ENCODE data around the gene PLCH2.

Gene PLCH2

DNA sequence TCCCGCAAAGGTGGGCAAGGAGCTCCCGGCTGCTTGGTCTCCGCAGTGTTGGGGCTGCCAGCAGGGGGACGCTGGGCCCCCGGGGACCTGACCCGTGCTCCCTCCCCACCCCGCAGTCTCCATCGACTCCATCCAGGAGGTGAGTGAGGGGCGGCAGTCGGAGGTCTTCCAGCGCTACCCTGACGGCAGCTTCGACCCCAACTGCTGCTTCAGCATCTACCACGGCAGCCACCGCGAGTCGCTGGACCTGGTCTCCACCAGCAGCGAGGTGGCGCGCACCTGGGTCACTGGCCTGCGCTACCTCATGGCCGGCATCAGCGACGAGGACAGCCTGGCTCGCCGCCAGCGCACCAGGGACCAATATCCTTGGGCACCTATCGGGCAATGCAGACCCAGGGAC lies 3.5 kb downstream of the PLCH2 start:
- no peak for DNase-seq (ENCODE audit: low spot score)

DNA sequence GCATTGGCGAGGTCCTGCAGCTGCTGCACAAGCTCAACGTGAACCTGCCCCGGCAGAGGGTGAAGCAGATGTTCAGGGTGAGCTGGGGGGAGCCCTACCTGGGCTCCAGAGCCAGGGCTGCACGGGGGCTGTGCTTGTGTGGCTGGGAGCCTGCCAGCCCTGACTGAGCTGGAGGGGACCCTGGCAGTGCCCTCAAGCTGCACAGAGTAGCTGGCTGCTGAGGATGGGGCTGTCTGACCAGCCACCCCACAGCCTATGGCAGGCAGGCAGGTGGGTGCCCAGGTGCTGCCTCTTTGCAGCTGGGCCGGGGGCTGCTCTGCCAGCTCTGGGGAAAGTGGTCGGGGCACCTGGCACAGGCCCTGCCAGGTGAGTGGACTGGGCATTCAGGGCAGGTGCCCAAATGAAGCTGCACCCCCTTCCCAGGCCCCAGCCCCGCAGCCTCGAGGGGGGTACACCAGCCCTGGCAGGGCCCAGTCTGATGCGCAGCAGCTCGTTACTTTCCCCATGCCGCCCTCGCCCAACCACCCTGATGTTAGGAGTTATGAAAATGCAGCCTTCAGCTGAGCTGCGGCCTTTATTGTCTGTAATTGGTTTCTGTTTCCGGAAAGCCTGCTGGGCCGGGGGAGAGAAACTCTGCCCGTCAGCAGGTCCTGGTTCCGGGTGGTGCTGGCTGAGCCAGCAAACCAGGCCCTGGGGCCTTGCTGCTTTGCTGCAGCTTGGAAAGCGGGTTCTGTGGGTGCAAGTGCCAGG lies 4.3 kb downstream of the PLCH2 start:
- DNase-seq (ENCODE audit: low spot score): no peak

DNA sequence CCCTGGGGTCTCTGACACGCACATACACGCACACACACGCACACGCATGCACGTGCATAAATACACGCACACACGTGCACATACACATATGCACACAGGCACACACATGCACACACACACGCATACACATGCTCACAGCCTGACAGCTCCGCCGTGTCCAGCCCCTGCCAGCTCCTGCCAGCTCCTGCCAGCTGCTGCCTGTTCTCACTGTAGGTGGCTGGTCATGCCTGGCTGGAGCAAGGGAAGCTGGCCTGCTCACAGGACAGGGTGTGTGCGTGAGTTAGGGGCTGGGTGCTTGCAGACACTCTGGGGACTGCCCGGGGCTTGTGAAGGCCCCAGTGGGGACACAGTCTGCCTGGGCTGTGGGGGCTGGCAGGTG lies 4.9 kb downstream of the PLCH2 start:
- no peak for DNase-seq (ENCODE audit: low spot score)

DNA sequence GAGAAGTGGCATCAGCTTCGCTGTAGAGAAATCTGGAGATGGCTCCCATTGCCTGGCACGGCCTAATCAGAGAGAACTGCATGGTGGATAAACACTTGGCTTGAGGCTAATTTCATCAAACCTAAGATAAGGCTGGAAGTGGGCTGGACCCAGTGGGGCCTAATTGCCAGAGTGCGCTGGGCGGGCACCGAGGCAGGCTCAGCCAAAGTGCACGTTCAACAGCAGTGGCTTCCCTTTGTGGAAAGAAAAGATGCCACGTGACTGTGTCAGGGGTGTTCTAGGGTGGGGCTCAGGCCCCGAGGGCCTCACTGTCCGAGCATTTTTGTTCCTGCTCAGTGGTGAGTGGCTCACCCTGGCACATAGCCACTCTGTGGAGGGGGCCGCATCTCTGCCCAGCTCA lies 5.8 kb downstream of the PLCH2 start:
- no peak for DNase-seq (ENCODE audit: low spot score)

DNA sequence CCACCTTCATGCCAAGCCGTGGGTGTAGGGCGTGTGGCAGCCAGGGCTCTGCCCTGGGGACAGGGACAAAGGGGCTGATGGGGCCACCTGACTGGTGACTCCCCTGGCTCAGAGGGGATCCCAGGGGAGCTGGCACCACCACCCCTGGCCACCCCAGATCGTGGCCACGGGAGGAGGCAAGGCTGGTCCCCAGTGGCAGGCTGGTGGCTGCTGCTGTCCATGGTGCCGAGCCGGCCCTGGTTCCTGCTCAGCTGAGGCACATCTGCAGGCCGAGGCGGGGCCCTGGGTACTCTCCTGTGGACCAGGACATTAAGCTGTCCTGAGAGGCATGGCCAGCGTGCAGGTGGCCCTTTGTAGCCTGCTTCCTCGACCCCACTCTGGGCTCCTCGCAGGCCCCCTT lies 6.5 kb downstream of the PLCH2 start:
- no peak for DNase-seq (ENCODE audit: low spot score)

DNA sequence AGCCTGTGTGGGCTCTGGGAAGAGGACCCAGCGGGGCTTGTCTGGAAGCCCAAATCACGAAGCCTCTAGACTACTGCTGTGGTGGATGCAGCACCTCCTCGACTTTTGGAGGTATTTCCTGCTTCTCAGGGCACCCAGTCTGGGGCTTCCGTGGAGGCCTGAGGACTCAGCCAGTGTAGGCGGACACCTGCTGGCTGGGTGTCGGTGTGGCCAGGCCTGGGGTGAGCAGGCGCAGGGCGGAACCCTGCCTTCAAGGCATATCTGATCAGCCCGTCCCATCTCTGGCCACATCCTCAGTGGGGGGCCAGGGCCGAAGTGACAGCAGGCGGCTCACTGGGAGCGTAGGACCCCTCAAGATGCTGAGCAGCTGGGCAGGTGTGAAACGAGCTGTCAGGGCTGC lies 6.9 kb downstream of the PLCH2 start:
- no peak for DNase-seq (ENCODE audit: low spot score)

DNA sequence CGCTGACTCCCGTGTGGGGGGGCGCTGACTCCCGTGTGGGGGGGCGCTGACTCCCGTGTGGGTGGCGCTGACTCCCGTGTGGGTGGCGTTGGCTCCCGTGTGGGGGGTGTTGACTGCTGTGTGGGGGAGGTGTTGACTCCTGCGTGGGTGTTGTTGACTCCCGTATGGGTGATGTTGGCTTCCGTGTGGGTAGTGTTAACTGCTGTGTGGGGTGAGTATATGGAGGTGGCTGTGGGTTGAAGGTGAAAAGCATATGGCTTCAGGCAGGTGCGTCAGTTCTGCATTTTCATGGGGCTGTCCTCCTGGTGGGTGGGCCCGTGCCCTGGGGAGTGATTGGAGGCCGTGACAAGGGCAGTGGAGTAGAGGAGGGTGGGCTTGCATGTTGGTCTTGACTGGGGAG lies 7.9 kb downstream of the PLCH2 start:
- no peak for DNase-seq (ENCODE audit: low spot score)

DNA sequence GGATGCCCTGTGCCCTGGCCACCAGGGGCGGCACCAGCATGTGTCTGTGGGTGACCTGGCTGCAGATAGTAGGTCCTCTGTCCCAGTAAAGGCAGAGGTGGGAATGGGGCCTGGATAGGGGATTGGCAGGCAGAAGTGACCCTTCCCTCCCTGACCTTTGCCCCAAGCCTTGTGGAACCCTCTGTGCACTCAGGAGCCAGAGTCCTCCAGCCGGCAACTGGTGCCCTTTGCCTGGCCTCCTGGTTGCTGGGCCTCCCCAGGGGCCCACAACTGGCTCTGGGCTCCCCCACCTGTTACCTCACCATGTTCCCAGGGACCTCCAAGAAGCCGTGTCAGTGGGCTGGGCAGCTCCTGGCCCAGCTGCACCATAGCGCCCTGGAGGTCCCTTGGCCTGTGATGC lies 10.0 kb downstream of the PLCH2 start:
- DNase-seq (ENCODE audit: low spot score): no peak

DNA sequence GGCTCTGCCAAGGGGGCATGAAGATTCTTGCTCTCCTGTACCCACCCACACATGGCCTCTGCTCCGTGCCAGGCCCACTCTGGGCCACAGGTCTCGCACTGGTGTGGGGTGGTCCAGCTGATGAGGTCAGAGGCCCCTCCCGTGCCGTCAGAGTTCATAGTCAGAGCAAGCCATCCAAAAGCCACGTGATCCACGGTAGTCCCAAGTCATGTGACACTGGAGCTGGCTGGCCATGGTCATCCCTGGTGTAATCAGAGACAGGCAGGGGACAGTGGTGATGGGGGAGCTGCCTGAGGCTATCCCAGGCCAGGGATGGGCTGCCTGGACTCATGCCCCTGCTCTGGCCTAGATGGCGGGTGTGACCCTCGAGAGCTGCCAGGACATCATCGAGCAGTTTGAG lies 10.5 kb downstream of the PLCH2 start:
- DNase-seq (ENCODE audit: low spot score): no peak

DNA sequence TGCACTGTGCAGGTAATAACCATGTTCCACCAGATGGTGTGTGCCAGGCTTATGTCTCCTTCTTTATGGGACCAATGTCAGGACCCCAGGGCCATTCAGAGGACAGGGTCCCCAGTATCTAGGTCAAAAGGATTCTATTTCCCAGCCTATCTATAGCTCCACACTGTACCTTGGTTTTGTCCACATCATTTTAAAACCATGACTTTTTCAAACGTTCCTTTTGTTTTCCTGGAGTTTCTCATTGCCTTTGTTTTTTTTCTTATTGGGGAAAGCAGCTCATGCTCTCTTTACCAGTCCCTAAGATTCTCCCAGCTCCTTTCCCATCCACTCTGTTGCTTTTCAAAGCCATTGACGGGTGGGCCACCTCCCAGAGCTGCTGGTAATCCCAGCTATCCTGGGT lies 12.6 kb downstream of the PLCH2 start:
- DNase-seq (ENCODE audit: low spot score): no peak

DNA sequence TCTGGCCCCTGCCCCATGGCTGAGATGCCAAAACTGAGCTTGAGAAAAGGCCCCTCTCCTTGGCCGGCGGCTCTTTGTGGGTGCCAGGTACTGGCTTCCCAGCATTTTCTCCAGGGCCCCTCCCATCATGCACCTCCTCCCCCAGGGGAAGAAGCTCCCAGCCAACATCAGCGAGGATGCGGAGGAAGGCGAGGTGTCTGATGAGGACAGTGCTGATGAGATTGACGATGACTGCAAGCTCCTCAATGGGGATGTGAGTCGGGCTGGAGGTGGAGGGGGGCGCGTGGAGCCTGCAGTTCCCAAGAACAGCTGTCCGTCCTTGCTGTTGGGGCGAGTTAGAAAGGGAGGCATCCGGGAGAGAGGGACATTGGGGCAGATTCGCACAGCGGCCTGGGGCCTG lies 13.5 kb downstream of the PLCH2 start:
- DNase-seq (ENCODE audit: low spot score): no peak

DNA sequence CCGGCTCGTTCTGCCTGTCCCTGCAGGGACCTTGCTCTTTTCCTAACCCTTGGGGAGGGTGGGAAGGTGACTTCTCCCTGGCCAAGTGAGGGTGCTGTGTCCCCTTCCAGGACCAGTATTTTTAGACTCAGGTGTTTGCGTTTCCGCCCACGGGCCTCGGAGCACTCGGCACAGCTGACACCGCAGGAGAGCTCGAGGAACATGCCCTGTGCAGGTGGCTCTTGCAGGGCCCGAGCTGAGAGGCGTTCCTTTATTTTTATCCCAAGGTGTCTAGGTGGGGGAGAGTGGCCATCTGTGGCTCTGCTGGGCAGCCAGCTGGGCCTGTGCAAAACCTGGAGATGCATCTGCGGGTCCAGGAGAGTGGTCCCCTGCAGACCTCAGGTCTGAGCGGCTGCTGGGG lies 16.0 kb downstream of the PLCH2 start:
- DNase-seq (ENCODE audit: low spot score): no peak

DNA sequence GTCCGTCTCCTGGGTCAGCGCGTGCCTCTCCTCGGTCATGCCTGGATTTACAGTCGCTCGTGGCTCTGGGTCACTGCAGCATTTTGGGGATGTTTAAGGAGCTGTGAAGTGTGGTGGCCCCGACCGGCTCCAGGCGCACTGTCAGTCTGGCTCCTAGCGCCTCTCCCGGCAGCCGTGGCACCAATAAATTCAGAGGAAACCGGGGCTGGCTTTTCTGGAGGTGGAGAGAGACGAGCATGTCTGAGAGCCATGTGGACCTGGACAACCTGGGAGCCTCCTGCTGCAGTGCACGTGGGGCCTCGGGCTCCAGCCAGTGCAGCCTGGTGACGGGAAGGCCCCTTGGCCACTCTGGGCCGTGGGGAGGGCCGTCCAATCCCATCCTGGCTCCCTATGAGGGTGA lies 17.1 kb downstream of the PLCH2 start:
- no peak for DNase-seq (ENCODE audit: low spot score)

DNA sequence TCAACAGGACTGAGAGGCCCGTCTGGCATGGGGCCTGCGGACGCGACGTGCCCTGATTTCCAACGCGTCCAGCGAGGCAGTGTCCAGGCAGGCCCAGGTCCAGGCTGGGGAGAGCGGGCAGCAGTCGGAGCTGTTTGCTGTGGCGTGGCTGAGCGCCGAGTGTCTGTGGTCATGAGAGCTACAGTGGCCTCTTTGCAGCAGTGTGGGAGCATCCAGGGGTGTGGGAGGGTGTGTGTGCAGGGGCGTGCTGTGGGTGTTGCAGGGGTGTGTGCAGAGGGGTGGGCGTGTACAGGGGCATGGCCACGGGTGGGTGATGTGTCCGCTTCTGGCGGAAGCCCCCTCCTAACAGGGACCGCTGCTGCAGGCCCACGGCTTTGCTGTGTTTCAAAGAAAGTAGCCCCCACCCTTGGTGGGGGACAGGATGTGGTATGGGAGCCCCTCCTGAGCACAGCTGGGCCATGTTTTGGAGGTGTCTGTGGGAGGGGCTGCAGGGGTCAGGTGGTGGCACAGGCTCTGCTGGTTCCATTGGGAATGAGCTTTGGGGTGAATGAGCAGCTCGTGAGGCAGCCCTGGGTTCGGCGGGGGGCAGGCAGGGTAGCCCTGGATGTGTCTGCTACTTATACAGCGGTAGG lies 17.7 kb downstream of the PLCH2 start:
- DNase-seq (ENCODE audit: low spot score): no peak

DNA sequence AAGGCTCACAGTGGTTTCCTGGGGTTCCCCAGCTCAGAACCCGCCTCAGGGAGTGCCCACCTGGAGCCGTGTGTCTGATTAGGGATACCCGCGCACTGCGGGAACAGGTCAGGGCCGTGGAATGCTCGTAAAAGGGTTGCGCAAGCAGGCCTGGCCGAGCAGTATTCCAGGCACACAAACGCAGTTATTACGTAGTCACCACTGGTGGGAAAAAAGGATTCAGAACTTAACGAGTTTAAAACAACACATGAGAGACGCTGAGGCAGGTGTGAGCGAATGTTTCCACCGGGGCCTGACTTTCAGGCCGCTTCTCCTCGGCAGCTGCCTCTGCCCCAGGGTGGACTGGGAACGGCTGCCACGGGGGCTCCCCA lies 18.2 kb downstream of the PLCH2 start:
- DNase-seq (ENCODE audit: low spot score): no peak

DNA sequence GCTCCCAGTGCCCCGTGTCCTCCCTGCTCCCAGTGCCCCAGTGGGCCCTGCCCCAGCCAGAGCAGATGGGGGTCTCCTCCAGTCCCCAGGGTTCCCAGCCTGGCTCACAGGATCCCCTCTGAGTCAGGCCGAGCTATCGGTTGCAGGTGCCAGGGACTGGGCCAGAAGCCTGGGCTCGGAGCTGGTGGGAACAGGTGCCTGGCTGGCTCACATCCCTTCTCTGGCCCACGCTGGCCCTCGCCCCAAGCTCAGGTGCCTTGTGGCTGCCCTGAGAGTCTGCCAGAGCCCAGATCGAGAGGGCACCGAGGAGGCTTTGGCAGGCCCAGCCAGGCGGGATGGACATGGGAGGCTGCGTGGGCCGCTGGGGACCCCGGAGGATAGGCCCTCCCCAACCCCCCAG lies 18.9 kb downstream of the PLCH2 start:
- DNase-seq (ENCODE audit: low spot score): no peak

DNA sequence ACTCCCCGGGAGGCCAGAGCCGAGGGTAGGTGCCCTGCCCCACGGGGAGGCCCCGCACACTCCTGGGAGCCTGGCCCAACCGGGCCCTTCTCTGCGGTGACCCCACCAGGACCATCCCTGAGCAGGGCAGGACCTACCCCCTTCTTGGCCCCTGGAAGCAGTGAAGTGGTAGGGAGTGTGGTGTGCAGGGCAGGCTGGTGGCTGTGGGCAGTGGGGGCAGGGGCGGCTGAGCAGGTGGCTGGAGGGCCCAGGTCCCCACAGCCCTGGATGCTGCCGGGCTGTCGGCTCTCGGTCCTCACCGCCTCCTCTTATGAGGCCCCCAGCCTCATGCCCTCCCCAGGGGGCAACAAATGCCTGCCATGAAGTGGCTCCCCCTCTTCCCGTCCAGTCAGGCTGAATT lies 19.5 kb downstream of the PLCH2 start:
- DNase-seq (ENCODE audit: low spot score): no peak

DNA sequence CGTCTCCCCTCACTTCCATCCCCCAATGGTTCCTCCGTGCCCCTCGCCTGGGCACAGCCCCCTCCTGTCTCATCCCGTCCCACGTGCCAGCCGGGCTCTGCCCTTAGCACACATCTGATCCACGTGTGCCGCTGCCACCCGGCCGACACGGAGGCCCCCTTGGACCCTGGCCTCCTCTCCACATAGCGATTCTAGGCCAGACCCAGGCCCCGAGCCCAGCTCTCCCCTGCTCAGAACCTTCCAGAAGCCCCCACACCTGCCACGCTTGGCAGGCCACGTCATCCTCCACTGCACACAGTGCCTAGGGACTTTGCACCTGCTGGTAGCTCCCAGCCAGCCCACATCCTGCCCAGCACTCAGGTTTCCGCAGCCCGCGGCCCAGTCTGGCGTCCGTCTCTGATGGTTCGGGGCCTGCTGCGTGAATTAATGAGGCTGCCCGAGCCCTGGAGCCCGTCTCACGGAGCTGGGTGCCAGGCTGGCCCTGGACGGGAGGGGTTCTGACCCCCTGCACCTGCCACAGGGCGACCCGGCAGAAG lies 20.1 kb downstream of the PLCH2 start:
- no peak for DNase-seq (ENCODE audit: low spot score)

DNA sequence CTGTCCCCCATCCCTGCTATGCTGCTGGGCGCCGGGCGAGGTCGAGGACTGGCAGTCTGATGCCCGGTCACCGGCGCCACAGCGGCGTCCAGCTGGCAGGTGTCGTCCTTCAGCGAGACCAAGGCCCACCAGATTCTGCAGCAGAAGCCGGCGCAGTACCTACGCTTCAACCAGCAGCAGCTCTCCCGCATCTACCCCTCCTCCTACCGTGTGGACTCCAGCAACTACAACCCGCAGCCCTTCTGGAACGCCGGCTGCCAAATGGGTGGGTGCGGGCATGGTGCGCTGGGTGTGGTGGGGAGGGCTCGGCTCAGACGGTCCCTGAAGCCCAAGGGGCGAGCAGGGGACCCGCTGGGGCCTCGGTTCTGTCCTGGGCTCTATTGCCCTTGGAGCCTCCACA lies 20.7 kb downstream of the PLCH2 start:
- no peak for DNase-seq (ENCODE audit: low spot score)

DNA sequence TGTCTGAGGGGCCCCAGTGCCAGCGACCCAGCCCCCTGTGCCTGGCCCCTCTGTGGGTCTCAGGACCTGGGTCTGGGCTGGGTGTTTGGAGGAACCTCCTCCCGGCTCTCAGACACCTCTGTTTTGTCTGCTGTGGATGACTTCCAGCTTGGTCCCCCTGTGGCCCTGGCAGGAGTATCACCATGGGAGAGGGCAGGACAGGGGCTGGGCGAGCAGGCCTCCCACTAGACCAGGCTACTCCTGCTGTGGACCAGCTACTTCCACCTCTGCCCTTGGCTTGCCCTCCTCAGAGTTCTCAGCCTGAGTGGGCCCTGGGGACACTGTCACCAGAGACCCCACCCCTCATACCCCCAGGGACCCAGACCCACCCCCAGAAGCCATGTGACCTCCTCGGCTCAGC lies 21.8 kb downstream of the PLCH2 start:
- no peak for DNase-seq (ENCODE audit: low spot score)

DNA sequence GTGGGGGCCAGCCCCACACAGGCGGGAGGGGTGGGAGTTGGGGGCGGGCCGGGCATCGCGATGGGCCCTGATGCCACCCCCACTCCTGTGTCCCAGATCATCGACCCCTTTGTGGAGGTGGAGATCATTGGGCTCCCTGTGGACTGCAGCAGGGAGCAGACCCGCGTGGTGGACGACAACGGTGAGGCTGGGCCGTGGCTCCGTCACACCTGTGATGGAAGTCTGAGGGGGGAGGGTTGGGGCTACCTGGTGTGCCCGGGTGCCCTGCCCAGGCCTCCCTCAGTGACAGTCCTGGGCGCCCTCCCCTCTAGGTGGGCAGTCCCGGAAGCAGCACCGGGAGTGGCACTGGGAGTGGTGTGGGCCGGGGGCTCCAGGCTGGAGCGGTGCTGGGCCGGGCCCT lies 22.6 kb downstream of the PLCH2 start:
- no peak for DNase-seq (ENCODE audit: low spot score)

DNA sequence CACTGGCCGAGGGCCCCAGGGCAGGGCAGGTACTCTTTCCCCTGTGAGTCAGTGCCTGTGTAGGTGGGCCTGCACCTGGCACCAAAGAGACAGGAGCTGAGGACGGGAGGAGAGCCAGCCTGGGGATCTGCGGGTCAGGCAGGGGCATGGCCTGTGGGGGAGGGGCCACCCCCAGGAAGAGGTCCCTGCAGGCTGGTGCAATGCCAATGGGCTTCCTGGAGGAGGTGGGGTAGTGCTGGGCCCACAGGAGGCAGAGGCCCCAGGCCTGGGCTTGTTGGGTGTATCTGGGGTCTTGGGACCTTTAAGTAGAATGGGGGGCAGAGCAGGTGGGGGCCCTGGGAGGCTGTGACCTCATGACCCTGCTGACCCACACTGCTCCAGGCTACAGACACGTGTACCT lies 23.2 kb downstream of the PLCH2 start:
- DNase-seq (ENCODE audit: low spot score): no peak

DNA sequence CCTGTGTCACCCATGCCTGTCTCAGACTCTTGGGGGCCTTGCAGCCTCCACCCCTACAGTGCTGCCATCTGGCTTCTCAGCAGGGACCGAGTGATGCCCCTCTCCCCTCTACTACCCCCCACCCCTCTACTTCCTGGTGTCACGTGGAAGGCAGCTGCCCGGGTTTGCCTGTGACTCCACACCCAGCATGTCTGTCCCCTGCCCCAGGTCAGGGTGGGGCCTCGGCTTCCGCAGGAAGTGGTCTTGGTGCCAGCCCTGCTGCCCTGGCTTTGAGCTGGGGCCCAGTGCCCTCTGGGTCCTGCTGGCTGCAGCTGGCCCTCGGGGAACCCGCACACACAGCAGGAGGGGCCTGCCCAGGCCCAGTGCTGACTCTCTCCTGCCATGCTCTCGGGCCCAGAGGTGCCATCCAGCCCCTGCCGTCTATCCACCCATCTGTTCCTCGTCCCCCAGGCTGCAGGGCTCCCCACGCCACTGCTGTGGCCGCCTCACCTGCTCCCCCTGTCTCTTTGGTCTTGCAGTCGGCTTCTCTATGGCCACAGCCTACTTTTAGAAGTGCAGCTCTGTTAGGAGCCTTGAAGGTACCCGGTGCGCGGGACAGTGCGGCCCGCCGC lies 24.0 kb downstream of the PLCH2 start:
- no peak for DNase-seq (ENCODE audit: low spot score)

Data from COLO829 (cell line).